ENCODE results near the gene CLASRP.
"Not testable (repeated sequence)": the region's sequence is repeated elsewhere in the genome, so short reads cannot be mapped to it uniquely, and the experiment has no call there.

The CLASRP gene

DNA sequence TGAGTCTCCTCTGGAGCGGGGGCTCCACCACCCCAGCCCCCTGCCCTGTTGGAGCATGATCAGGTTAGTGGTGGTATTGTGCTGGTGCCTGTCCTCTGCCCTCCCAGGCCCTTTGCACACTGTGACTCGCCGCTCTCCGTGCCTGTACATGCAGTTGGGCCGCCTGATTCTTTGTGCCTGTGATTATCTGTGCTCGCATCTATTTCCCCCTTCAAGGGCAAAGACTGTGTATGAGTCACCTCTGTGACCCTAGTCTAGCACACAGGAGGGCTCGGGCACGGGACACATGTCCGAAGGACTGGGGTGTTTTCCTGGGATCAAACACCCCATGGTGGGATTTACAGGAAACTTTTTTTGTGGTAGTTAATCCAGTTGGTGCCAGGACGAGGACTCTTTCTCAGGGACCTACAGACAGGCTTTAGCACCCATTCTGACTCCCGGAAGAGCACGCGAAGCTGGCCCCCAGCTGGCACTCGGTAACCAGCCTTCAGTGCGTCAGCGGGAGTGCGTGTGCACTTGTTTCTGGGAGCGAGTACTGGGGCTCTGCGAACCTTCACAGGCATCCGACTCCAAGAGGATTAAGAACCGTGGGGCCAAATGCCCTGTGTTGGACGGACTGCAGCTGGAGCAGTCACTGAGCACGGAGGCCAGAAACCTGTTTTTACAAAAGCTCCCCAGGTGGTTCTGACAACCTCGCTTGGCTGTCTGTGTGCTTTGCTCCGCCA lies 60.8 kb downstream of the CLASRP start:
- Mint-ChIP-seq H3K27me3 (no peaks in the 10 kb centered on the region), H3K27ac (peak overlapping the region; percentile 25), H3K4me1 (peaks cover 87% of the 10 kb centered on the region)

GRCh38 chr19:45100201-45100600 lies 61.4 kb downstream of the CLASRP start:
- Mint-ChIP-seq H3K4me3 (no peak overlapping the region), H3K27ac (no peak overlapping the region), H3K9me3 (no peaks in the 10 kb centered on the region), H3K27me3 (no peaks in the 10 kb centered on the region), H3K4me1 (peaks cover 87% of the 10 kb centered on the region), H3K36me3 (no peaks in the 10 kb centered on the region)

More for the DNA sequence above, 60.8 kb downstream of the CLASRP start:
- H3K4me3 Mint-ChIP-seq, result no peak overlapping the region
- H3K36me3 Mint-ChIP-seq, result no peaks in the 10 kb centered on the region
- no peaks in the 10 kb centered on the region for H3K9me3 Mint-ChIP-seq

- H3K36me3 Mint-ChIP-seq, result no peaks in the 10 kb centered on the region
- H3K4me1 Mint-ChIP-seq, result peaks cover 86% of the 10 kb centered on the region
- no peaks in the 10 kb centered on the region for H3K27me3 Mint-ChIP-seq
- no peak overlapping the region for H3K4me3 Mint-ChIP-seq
- H3K27ac Mint-ChIP-seq, result no peak overlapping the region
- H3K9me3 Mint-ChIP-seq, result no peaks in the 10 kb centered on the region
Measured at GRCh38 chr19:45100846-45101252, 62.0 kb downstream of the CLASRP start.

DNA sequence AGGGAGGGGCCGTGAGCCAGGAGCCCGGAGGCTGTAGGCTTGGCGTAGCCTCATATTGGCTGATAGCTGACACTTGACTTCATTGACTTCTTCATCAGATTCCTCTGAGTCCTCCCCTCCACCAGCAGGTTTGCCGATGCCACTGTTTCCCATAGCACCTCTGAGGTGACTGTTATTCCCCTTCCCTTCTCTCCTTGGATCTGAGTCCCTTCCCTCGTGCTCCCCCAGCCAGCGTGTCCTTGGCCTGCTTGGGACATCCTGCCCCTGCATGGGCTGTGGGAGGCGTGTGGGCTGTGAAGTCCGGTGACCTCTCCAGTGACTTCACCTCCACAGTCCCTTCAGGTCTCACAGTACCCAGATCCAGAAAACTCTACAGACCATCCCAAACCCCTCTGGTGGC lies 63.0 kb downstream of the CLASRP start:
- H3K36me3 Mint-ChIP-seq, result no peaks in the 10 kb centered on the region
- H3K27me3 Mint-ChIP-seq, result no peaks in the 10 kb centered on the region
- H3K27ac Mint-ChIP-seq, result peak overlapping the region; percentile 41
- no peak overlapping the region for H3K4me3 Mint-ChIP-seq
- peaks cover 81% of the 10 kb centered on the region for H3K4me1 Mint-ChIP-seq
- H3K9me3 Mint-ChIP-seq, result no peaks in the 10 kb centered on the region

DNA sequence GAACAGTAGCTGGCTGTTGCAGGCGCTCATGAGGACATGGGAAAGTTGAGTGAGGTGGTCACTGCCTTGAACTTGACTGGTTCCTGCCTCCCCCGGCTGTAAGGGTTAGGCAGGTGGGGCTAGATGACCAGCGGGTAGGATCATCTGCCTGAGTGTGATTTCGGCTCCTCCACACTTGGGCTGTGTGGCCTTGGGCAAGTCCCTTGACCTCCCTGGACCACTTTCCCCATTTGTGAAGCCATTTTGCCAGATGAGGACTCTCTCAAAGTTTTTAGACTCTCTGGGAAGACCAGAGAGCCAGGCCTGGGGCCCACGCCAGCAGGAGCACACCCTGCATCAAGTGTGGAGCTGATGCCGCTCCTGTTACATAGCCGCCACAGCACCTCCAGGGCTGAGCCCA lies 63.6 kb downstream of the CLASRP start:
- H3K4me1 Mint-ChIP-seq, result peaks cover 74% of the 10 kb centered on the region
- no peaks in the 10 kb centered on the region for H3K36me3 Mint-ChIP-seq
- no peaks in the 10 kb centered on the region for H3K27me3 Mint-ChIP-seq
- no peaks in the 10 kb centered on the region for H3K9me3 Mint-ChIP-seq
- H3K4me3 Mint-ChIP-seq, result peak overlapping the region; percentile 33
- no peak overlapping the region for H3K27ac Mint-ChIP-seq

GRCh38 chr19:45103156-45103507 lies 64.3 kb downstream of the CLASRP start:
- H3K36me3 Mint-ChIP-seq, result no peaks in the 10 kb centered on the region
- peak overlapping the region; percentile 55 for H3K27ac Mint-ChIP-seq
- no peaks in the 10 kb centered on the region for H3K27me3 Mint-ChIP-seq
- peak overlapping the region; percentile 33 for H3K4me3 Mint-ChIP-seq
- peaks cover 70% of the 10 kb centered on the region for H3K4me1 Mint-ChIP-seq
- no peaks in the 10 kb centered on the region for H3K9me3 Mint-ChIP-seq

DNA sequence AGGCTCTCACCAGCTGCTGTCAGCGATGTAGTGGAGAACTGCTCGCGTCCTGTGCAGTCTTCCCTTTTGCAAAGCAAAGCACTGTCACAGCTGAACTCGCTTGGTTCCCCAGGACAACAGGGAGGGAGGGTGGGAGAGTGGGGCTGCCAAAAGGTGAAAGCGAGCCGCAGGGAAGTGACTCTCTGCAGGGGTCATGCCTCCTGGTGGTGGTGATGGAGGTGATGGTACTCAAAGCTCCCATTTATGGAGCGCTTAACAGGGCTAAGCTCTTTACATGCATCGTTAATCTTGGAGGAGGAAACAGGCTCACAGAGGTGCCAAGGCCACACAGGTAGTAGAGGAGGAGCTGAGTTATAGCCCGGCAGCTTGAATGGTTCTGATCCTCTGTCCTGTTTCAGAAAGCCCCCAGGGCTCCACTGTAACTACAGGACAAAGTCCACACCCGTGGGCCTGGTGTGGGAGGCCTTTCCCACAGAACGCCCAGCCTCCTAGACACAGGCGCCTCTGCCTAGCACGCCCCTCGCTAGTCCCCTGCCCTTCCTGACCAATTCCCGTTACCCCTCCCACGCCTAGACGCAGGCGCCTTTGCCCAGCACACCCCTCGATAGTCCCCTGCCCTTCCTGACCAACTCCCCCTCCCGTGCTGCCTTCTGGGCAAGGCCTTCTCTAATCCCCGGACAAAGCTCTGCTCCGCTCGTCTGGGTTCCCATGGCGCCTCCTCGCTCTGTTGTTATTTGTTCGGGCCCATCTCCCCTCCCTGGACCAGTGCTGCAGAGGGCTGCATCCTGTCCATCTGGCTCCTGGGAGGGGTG lies 64.9 kb downstream of the CLASRP start:
- Mint-ChIP-seq H3K9me3 (no peaks in the 10 kb centered on the region), H3K4me1 (peaks cover 65% of the 10 kb centered on the region), H3K36me3 (no peaks in the 10 kb centered on the region), H3K4me3 (peak overlapping the region; percentile 58), H3K27me3 (no peaks in the 10 kb centered on the region), H3K27ac (no peak overlapping the region)

GRCh38 chr19:45104658-45105349 lies 66.0 kb downstream of the CLASRP start:
- Mint-ChIP-seq H3K4me1 (peaks cover 55% of the 10 kb centered on the region), H3K27ac (peak overlapping the region; percentile 85), H3K9me3 (no peaks in the 10 kb centered on the region), H3K4me3 (peak overlapping the region; percentile 58), H3K36me3 (no peaks in the 10 kb centered on the region), H3K27me3 (no peaks in the 10 kb centered on the region)

DNA sequence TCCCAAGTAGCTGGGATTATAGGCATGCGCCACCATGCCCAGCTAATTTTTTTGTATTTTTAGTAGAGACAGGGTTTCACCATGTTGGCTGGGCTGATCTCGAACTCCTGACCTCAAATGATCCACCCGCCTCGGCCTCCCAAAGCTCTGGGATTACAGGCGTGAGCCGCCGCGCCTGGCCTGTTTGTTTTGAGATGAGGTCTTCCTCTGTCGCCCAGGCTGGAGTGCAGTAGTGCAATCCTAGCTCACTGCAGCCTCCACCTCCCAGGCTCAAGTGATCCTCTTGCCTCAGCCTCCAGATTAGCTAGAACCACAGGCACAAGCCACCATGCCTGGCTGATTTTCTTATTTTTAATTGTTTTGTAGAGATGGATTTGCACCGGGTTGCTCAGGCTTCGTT lies 67.5 kb downstream of the CLASRP start:
- not testable (repeated sequence) for H3K27me3 Mint-ChIP-seq, H3K27ac Mint-ChIP-seq, H3K9me3 Mint-ChIP-seq, H3K4me3 Mint-ChIP-seq, H3K36me3 Mint-ChIP-seq
- peaks cover 54% of the 10 kb centered on the region for H3K4me1 Mint-ChIP-seq

- no peaks in the 10 kb centered on the region for H3K27me3 Mint-ChIP-seq
- H3K9me3 Mint-ChIP-seq, result no peaks in the 10 kb centered on the region
- H3K27ac Mint-ChIP-seq, result no peak overlapping the region
- H3K4me3 Mint-ChIP-seq, result no peak overlapping the region
- H3K4me1 Mint-ChIP-seq, result peaks cover 47% of the 10 kb centered on the region
- H3K36me3 Mint-ChIP-seq, result no peaks in the 10 kb centered on the region
Measured at GRCh38 chr19:45107621-45108150, 68.8 kb downstream of the CLASRP start.

DNA sequence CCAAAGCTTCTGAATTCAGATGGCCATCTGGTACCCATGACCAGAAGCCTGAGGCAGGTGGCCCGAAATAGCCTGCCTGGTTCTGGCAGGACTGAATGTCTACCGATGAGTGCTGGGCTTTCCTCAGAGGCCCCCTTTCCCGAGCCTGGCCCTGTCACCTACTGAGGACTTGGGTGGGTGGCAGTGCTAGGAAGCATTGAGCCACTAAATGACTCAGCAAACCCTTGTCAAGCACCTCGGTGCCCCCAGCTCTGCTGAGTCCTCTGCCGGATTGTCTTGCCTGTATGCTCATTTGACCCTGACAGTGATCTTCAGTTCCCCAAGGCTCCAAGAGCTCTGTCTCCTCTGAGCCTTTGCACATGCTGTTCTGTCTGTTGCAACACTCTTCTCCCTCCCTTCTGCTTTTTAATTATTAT lies 72.0 kb downstream of the CLASRP start:
- H3K9me3 Mint-ChIP-seq, result no peaks in the 10 kb centered on the region
- H3K27me3 Mint-ChIP-seq, result no peaks in the 10 kb centered on the region
- H3K27ac Mint-ChIP-seq, result no peak overlapping the region
- no peaks in the 10 kb centered on the region for H3K36me3 Mint-ChIP-seq
- peaks cover 27% of the 10 kb centered on the region for H3K4me1 Mint-ChIP-seq
- no peak overlapping the region for H3K4me3 Mint-ChIP-seq

DNA sequence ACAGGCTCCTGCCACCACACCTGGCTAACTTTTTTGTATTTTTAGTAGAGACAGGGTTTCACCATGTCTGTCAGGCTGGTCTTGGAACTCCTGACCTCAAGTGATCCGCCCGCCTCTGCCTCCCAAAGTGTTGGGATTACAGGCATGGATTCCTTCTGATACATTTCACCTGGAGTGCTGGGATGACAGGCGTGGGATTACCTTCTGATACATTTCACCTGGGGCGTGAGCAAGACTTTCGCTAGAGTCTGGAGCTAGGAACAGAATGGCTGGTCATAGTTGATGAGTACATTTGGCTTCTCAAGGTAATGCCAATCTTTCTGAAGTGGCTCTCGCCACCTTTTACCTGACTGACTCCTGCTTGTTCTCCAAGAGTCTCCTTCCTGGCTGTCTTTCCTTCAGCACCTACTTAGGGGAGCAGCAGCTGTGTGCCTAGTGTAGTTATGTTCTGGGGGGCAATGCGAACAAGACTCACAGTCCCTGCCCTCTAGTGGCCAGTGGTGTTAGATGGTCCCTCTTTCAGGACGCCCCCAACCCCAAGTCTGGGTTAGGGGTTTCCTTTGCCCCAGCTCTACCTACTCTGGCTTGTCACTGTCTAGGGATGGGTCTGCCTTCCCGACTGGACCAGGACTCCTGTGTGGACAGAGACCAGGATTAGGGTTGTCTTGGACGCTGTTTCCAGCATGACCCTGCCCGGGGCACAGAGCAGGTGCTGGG lies 73.4 kb downstream of the CLASRP start:
- H3K4me3 Mint-ChIP-seq, result no peak overlapping the region
- peaks cover 37% of the 10 kb centered on the region for H3K4me1 Mint-ChIP-seq
- no peaks in the 10 kb centered on the region for H3K36me3 Mint-ChIP-seq
- no peak overlapping the region for H3K27ac Mint-ChIP-seq
- no peaks in the 10 kb centered on the region for H3K9me3 Mint-ChIP-seq
- no peaks in the 10 kb centered on the region for H3K27me3 Mint-ChIP-seq

DNA sequence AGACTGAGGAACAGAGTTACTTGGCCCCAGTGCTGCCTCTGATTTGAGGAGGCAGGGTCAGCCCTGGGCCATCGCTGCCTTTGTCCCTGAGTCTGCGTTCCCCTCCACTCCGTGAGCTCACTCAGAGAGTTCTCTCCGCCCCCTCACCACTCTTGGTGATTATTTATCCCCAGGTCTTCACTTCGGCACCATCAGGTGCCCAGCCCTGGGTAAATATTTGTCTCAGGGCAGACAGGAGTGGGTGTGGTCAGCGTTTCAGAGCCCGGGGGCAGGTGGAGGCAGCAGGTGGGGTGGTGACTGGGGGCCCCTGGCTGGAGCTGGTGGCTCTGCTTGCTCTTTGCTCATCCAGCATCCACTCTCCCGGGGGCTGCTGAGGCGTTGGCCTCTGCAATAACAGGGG lies 74.8 kb downstream of the CLASRP start:
- no peak overlapping the region for H3K4me3 Mint-ChIP-seq

GRCh38 chr19:45114116-45114515 lies 75.3 kb downstream of the CLASRP start:
- Mint-ChIP-seq H3K4me3 (no peak overlapping the region), H3K4me1 (peaks cover 52% of the 10 kb centered on the region), H3K27me3 (no peaks in the 10 kb centered on the region), H3K9me3 (no peaks in the 10 kb centered on the region), H3K36me3 (no peaks in the 10 kb centered on the region), H3K27ac (no peak overlapping the region)

More for the DNA sequence above, 74.8 kb downstream of the CLASRP start:
- Mint-ChIP-seq H3K27me3 (no peaks in the 10 kb centered on the region), H3K9me3 (no peaks in the 10 kb centered on the region), H3K27ac (no peak overlapping the region), H3K36me3 (no peaks in the 10 kb centered on the region), H3K4me1 (peaks cover 47% of the 10 kb centered on the region)

Data from activated naive CD4-positive, alpha-beta T cell treated with anti-CD3 and anti-CD28 coated beads, Interleukin-2, amount 50 U/mL, for 24 hours (primary cell).